HUES48 (cell line): ENCODE measurements around the gene DLX3.
"Not testable (repeated sequence)": the region's sequence is repeated elsewhere in the genome, so short reads cannot be mapped to it uniquely, and the experiment has no call there.

Experiments
- H3K27ac ChIP-seq: one replicate; pipeline ENCODE4 v1.7.0; 2013; ENCODE audit warnings: low read depth, low read length, inconsistent platforms
- H3K27me3 ChIP-seq: 2 replicates; pipeline ENCODE4 v1.6.1; 2013; ENCODE audit warnings: mild to moderate bottlenecking, low read length; ENCODE audit not compliant: control insufficient read depth, insufficient read depth
- H3K36me3 ChIP-seq: 2 replicates; pipeline ENCODE4 v1.6.1; 2013; ENCODE audit warnings: low read length; ENCODE audit not compliant: control insufficient read depth, insufficient read depth
- H3K4me1 ChIP-seq: 2 replicates; pipeline ENCODE4 v1.6.1; 2013; ENCODE audit warnings: mild to moderate bottlenecking, low read length; ENCODE audit not compliant: control insufficient read depth, insufficient read depth
- H3K4me3 ChIP-seq: 2 replicates; pipeline ENCODE4 v1.5.1; 2013; ENCODE audit warnings: mild to moderate bottlenecking, low read depth, low read length
- H3K9ac ChIP-seq: 2 replicates; pipeline ENCODE4 v1.6.1; 2013; ENCODE audit warnings: mild to moderate bottlenecking, low read depth, low read length, moderate library complexity
- H3K9me3 ChIP-seq: 2 replicates; pipeline ENCODE4 v1.6.1; 2013; ENCODE audit warnings: low read length; ENCODE audit not compliant: control insufficient read depth, insufficient read depth

Gene DLX3

DNA sequence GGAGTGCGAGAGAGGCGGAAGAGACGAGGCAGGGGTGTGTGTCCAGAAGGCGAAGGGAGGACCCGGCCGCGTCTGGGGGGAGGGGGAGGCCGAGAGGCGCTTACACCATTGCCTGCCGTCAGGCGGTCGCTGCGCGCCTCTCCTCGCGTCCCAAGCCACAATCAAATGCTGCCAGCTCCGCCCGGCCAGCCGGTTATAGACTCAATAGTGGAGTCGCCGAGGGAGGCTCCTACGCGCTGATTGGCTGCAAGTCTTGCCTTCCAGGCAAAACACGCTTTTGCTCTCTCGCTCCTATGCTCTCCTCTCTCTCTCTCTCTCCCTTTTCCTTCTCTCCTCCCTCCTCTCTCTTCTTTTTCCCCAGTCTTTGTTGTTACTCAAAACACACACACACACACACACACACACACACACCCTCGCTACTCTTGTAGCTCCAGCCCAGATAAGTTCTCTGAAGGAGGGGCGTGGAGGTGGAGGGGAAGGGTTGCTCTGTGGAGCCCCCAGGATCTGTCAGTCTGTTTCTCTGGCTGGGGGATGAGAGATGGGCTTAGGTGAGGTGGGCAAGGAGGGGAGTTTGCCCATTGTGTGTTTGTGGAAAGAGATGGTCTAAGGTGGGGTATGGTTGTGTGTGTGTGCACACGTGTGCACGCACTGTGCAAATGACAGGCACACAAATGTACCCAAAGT is at the start of gene DLX3:
Gene DLX3 (minus strand): TSS at position 170 of the 684 bp plus-strand sequence. CDS start 226 bp downstream, outside the sequence.
- Histone ChIP-seq H3K36me3 (no peaks in the 10 kb centered on the region), H3K9me3 (no peaks in the 10 kb centered on the region), H3K27me3 (peaks cover 91% of the 10 kb centered on the region), H3K27ac (no peak within 1 kb of the TSS), H3K4me1 (peaks cover 10% of the 10 kb centered on the region; the same call in 1 of the 2 replicates), H3K9ac (no peak within 1 kb of the TSS), H3K4me3 (peak within 1 kb of the TSS; percentile 53)

DNA sequence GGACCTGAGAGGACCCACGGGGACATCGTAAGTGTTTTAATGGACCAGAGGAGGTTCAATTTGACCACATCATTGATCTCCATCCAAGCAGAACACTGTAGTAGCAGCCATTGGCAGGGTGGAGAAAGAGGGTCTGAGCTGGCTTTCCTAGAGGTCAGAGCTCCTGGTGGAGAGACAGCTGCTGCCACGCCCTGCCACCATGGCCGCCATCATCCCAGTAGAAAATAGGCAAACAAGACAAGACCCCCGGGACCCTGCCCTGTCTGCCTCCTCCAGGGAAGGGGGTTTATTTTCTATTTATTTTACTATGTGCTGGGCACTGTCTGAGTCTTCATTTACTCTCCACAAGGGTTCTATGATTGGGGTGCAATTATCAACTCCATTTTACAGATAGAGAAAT is 49.5 kb upstream of the DLX3 start:
- Histone ChIP-seq H3K9me3 (no peaks in the 10 kb centered on the region), H3K36me3 (no peaks in the 10 kb centered on the region), H3K27me3 (no peaks in the 10 kb centered on the region), H3K4me3 (no peak overlapping the region), H3K4me1 (no peaks in the 10 kb centered on the region), H3K9ac (no peak overlapping the region), H3K27ac (no peak overlapping the region)

DNA sequence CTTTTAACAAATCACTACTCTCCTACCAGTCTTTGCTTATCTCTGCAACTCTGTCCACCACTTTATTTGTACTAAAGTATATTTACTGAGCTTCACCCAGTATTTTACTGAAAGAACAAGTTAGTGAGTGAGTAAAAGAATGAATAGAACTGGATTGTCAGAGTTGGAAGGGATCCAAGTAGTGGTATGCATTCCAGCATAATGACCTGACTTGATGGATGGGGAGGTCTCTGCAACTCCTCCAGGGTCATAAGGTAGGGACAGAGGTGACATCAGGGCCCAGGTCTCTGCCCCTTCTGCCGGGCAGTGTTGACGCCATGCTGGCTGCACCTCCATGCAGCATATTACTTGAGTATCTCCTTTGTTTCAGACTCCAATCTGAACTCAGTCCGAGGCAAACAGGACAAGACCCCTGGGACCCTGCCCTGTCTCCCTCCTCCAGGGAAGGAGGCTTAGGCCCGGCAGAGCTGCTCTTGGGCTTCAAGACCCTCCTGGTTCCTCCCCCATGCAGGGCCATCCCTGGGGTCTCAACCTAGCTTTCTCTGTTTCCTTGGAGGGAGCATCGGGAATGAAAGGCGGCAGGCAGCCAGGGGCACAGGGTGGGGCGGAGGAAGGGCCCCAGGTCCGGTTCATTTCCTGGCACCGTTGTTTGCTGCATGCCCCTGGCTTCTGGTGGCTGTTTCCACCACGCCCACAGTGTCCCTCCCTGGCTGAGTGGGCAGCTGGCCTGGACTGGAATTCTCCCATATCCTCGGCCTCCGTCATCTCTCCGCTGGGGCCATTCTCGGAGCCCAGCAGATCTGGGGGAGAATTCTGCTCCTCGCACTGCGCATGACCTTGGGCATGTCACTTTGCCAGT is 48.5 kb upstream of the DLX3 start:
- no peaks in the 10 kb centered on the region for H3K4me1 ChIP-seq
- no peaks in the 10 kb centered on the region for H3K27me3 ChIP-seq
- H3K36me3 ChIP-seq: no peaks in the 10 kb centered on the region
- no peaks in the 10 kb centered on the region for H3K9me3 ChIP-seq
- H3K27ac ChIP-seq: no peak overlapping the region
- no peak overlapping the region for H3K9ac ChIP-seq
- no peak overlapping the region for H3K4me3 ChIP-seq

DNA sequence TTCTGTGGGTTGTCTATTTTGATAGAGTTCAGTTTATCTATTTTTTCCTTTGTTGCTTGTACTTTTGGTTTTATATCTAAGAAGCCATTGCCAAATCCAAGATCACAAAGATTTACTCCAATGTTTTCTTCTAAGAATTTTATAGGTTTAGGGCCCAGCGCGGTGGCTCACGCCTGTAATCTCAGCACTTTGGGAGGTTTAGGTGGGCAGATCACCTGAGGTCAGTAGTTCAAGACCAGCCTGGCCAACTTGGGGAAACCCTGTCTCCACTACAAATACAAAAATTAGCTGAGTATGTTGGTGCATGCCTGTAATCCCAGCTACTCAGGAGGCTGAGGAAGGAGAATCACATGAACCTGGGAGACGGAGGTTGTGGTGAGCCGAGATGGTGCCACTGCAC is 47.2 kb upstream of the DLX3 start:
- Histone ChIP-seq H3K27me3 (no peaks in the 10 kb centered on the region), H3K27ac (no peak overlapping the region), H3K9ac (no peak overlapping the region), H3K4me3 (no peak overlapping the region), H3K9me3 (no peaks in the 10 kb centered on the region), H3K4me1 (no peaks in the 10 kb centered on the region), H3K36me3 (no peaks in the 10 kb centered on the region)

DNA sequence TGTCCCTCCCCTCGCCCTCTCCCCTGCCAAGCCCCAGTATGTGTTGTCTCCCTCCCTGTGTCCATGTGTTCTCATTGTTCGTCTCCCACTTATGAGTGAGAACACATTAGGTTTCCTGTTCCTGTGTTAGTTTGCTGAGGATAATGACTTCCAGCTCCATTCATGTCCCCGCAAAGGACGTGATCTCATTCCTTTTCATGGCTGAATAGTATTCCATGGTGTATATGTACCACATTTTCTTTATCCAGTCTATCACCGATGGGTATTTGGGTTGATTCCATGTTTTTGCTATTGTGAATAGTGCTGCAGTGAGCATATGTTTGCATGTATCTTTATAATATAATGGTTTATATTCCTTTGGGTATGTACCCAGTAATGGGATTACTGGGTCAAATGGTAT is 45.5 kb upstream of the DLX3 start:
- H3K27ac ChIP-seq, H3K9me3 ChIP-seq, H3K4me3 ChIP-seq, H3K4me1 ChIP-seq, H3K27me3 ChIP-seq, H3K36me3 ChIP-seq, H3K9ac ChIP-seq: not testable (repeated sequence)

DNA sequence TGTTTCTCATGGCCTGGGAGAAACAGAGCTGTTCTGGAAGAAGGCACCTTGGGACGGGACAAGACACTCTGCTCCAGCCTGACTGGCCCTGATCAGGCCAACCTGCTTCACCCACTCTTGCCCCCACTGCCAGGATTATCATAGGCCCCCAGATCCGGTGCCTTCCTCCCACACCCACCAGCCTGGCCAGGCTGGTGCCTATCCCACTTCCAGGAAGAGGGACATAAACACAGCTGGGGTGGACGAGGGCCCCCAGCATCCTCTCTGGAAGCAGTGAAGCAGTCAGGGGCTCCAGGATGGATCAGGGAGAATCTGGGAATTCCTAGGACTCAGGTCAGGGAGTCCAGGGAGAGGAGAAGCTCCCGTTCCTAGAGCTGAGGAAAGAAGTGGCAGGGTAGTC is 44.0 kb upstream of the DLX3 start:
- H3K27ac ChIP-seq: no peak overlapping the region

DNA sequence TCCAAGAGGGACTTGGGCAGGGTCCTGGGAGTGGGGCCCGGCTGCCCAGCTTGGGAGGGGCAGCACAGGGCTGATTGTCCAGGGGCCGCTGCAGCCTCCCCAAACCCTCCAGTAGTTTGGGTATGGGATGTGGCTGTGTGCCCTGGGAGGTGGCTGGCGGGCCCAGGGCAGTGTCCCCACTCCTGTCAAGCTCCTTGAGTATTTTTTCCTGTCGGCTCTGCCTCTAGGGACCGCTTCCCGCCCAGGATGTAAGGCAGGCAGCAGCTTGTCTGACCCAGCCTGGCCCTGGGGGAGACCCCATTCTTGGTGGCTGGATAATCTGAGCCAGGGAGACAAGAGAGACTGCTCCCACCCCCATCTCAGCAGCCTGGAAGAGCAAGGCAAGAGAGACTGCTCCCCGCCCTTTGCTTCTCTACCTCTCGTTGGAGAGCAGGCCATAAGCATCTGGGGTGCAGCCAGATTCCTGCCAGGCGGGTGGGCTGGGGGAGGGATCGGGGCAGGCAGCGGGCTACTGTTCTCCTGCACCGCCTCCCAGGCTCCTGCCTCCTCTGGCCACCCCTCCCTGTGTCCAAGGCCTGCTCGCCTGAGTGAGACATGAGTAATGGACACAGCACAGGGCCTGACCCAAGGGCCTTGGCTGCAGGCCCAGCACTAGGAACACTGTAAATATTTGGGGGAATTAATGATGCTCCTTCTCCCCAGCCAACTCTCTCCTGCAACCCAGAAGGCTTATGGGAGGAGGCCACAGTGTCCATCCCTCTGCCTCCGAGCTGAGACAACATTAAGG is 42.5 kb upstream of the DLX3 start:
- H3K4me1 ChIP-seq: no peaks in the 10 kb centered on the region
- H3K27ac ChIP-seq: no peak overlapping the region

More for the DNA sequence above, 44.0 kb upstream of the DLX3 start:
- H3K9ac ChIP-seq: no peak overlapping the region
- H3K27me3 ChIP-seq: no peaks in the 10 kb centered on the region
- no peaks in the 10 kb centered on the region for H3K9me3 ChIP-seq
- no peaks in the 10 kb centered on the region for H3K4me1 ChIP-seq
- no peak overlapping the region for H3K4me3 ChIP-seq
- no peaks in the 10 kb centered on the region for H3K36me3 ChIP-seq

DNA sequence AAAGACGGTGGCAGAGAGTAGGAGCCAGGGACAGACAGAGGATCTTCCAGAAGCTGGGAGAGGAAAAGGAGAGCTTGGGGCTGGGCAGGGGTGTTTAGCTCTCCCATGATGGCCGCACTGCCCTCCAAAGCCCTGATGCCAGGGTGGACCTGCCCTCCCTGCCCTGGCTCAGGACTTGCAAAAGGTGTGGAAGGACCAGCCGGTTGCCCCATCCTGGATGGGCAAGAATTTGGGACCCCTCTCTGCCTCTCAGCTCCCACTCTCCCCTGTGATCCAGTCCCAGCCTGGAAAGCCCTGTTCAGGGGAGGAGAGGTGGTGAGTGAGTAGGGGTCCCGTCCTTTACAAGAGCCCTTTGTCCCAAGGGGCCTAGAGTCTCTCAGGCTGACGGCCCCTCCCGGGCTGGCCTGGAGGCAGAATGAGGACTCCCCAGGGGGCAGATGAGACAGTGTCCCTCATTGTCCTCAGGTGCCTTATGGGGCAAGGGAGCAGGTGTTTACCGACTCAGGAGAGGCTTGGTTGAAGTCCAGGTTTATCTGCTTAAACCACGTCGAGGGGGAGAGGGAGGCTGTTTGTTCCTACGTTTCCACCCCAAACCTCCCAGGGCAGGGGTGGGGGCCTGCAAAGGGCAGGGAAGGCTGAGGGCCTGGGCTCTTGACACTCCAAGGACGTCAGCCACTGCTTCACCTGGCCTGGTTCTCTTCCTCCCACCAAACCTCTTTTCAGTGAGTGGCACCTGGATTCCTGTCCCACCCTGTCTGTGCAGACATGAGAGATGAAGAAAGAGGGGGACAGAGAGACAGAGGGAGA is 41.6 kb upstream of the DLX3 start:
- H3K4me1 ChIP-seq: no peaks in the 10 kb centered on the region
- no peak overlapping the region for H3K27ac ChIP-seq
- no peaks in the 10 kb centered on the region for H3K36me3 ChIP-seq
- H3K9me3 ChIP-seq: no peaks in the 10 kb centered on the region
- no peaks in the 10 kb centered on the region for H3K27me3 ChIP-seq
- H3K9ac ChIP-seq: no peak overlapping the region
- H3K4me3 ChIP-seq: no peak overlapping the region

More for the DNA sequence above, 42.5 kb upstream of the DLX3 start:
- no peak overlapping the region for H3K4me3 ChIP-seq
- no peaks in the 10 kb centered on the region for H3K27me3 ChIP-seq
- no peak overlapping the region for H3K9ac ChIP-seq
- no peaks in the 10 kb centered on the region for H3K36me3 ChIP-seq
- no peaks in the 10 kb centered on the region for H3K9me3 ChIP-seq

DNA sequence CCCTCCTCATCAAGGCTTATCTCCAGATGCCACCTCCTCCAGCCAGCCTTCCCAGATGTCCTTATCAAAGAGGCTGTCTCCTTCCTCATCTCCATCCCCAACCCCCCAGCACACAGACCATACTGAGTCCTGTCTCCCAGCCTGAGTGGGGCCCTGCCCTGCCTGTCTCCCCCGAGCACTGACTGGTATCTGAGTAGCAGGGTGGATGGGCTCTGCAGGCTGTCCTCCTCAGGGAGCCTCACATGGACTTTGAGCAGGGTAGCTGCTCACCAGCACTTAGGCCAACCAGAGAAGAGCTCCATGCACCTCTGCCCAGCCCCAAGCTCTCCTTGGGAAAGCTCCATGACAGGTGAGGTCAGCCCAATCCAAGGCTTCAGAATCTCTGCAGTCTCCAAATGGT is 40.9 kb upstream of the DLX3 start:
- H3K4me3 ChIP-seq: no peak overlapping the region
- H3K9ac ChIP-seq: no peak overlapping the region
- no peaks in the 10 kb centered on the region for H3K27me3 ChIP-seq
- H3K4me1 ChIP-seq: no peaks in the 10 kb centered on the region
- H3K27ac ChIP-seq: no peak overlapping the region
- no peaks in the 10 kb centered on the region for H3K9me3 ChIP-seq
- H3K36me3 ChIP-seq: no peaks in the 10 kb centered on the region

DNA sequence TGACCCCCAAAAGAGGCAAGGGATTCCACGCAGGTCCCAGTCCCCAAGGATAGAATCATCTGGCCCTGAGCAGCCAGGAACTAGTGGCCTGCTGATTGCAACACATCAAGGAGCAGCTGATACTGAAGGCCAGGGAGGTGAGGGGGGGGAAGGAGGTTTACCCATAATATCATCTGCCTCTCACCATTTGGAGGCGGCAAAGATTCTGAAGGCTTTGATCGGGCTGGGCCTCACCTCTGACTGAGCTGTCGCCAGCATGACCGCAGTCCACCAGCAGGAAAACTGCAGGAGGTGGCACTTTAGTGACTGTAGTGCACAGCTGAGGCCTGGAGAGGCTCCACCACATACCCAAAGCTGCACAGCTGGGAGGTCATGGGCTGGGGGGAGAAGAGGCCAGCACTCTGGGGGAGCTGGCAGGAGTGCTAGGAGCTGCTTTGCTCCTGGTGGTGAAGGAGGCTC is 40.4 kb upstream of the DLX3 start:
- no peak overlapping the region for H3K27ac ChIP-seq
- H3K9me3 ChIP-seq: no peaks in the 10 kb centered on the region
- no peak overlapping the region for H3K4me3 ChIP-seq
- no peaks in the 10 kb centered on the region for H3K36me3 ChIP-seq
- no peaks in the 10 kb centered on the region for H3K27me3 ChIP-seq
- H3K4me1 ChIP-seq: no peaks in the 10 kb centered on the region
- H3K9ac ChIP-seq: no peak overlapping the region
